ENCODE data around the gene GMDS. TPM values are rescaled to one million over a fixed set of nuclear protein-coding genes. Genes with fewer than 3 reads are reported as not detected.

Gene GMDS
- total RNA-seq, 1 donor from 2014 or later, result 30.2 TPM

GRCh38 chr6:1972962-1973361, 272.4 kb downstream of the GMDS start:
- no peak for TF ChIP-seq POLR2AphosphoS5 (IDR thresholded peaks at IDR 0.05; ENCODE audit: insufficient read depth in 1 of 2, low read depth in 1 of 2)
- TF ChIP-seq POLR2A (IDR thresholded peaks at IDR 0.05), result no peak
- TF ChIP-seq CTCF (IDR thresholded peaks at IDR 0.05), result no peak
- intact Hi-C loops (cut with DNase I), result no loop called here

GRCh38 chr6:1971612-1972011, 273.8 kb downstream of the GMDS start:
- Histone ChIP-seq H3K27me3 (no peaks in the 10 kb centered on the region), H3K4me3 (no peak overlapping the region), H3K27ac (no peak overlapping the region), H3K4me1 (no peaks in the 10 kb centered on the region), H3K9me3 (no peaks in the 10 kb centered on the region), H3K36me3 (no peaks in the 10 kb centered on the region)
- DNase-seq (ENCODE audit: extremely low spot score in 2 of 2), result no peak
- TF ChIP-seq CTCF (IDR thresholded peaks at IDR 0.05), result no peak
- TF ChIP-seq POLR2AphosphoS5 (IDR thresholded peaks at IDR 0.05; ENCODE audit: insufficient read depth in 1 of 2, low read depth in 1 of 2), result no peak
- no peak for TF ChIP-seq POLR2A (IDR thresholded peaks at IDR 0.05)
- intact Hi-C loops (cut with DNase I), result no loop called here

More at GRCh38 chr6:1972962-1973361, 272.4 kb downstream of the GMDS start:
- Histone ChIP-seq H3K4me3 (no peak overlapping the region), H3K4me1 (no peaks in the 10 kb centered on the region), H3K27ac (no peak overlapping the region), H3K9me3 (no peaks in the 10 kb centered on the region), H3K27me3 (no peaks in the 10 kb centered on the region), H3K36me3 (no peaks in the 10 kb centered on the region)
- no peak for DNase-seq (ENCODE audit: extremely low spot score in 2 of 2)

- Histone ChIP-seq H3K4me1 (no peaks in the 10 kb centered on the region), H3K4me3 (no peak overlapping the region), H3K36me3 (no peaks in the 10 kb centered on the region), H3K9me3 (no peaks in the 10 kb centered on the region), H3K27ac (no peak overlapping the region), H3K27me3 (no peaks in the 10 kb centered on the region)
- DNase-seq (ENCODE audit: extremely low spot score in 2 of 2), result no peak
- intact Hi-C loops (cut with DNase I), result no loop called here
- no peak for TF ChIP-seq POLR2AphosphoS5 (IDR thresholded peaks at IDR 0.05; ENCODE audit: insufficient read depth in 1 of 2, low read depth in 1 of 2)
- TF ChIP-seq CTCF (IDR thresholded peaks at IDR 0.05), result no peak
- TF ChIP-seq POLR2A (IDR thresholded peaks at IDR 0.05), result no peak
These were observed 275.2 kb downstream of the GMDS start for GRCh38 chr6:1970151-1970561.

GRCh38 chr6:1966713-1967112, 278.7 kb downstream of the GMDS start:
- Histone ChIP-seq H3K36me3 (no peaks in the 10 kb centered on the region), H3K4me1 (no peaks in the 10 kb centered on the region), H3K27me3 (no peaks in the 10 kb centered on the region), H3K27ac (no peak overlapping the region), H3K4me3 (no peak overlapping the region), H3K9me3 (no peaks in the 10 kb centered on the region)
- TF ChIP-seq POLR2A (IDR thresholded peaks at IDR 0.05), result no peak
- TF ChIP-seq CTCF (IDR thresholded peaks at IDR 0.05), result no peak
- TF ChIP-seq POLR2AphosphoS5 (IDR thresholded peaks at IDR 0.05; ENCODE audit: insufficient read depth in 1 of 2, low read depth in 1 of 2), result no peak
- intact Hi-C loops (cut with DNase I), result no loop called here
- no peak for DNase-seq (ENCODE audit: extremely low spot score in 2 of 2)

- Histone ChIP-seq H3K4me3 (no peak overlapping the region), H3K27ac (no peak overlapping the region), H3K36me3 (no peaks in the 10 kb centered on the region), H3K4me1 (no peaks in the 10 kb centered on the region), H3K27me3 (no peaks in the 10 kb centered on the region), H3K9me3 (no peaks in the 10 kb centered on the region)
- no peak for DNase-seq (ENCODE audit: extremely low spot score in 2 of 2)
- TF ChIP-seq CTCF (IDR thresholded peaks at IDR 0.05) (no peak), POLR2A (IDR thresholded peaks at IDR 0.05) (no peak), POLR2AphosphoS5 (IDR thresholded peaks at IDR 0.05; ENCODE audit: insufficient read depth in 1 of 2, low read depth in 1 of 2) (no peak)
- intact Hi-C loops (cut with DNase I), result no loop called here
These were observed 279.7 kb downstream of the GMDS start for GRCh38 chr6:1965596-1966224.

All from vagina (tissue), 2 donors.